GM19467 (cell line): ENCODE results near the gene TUBD1.
"Not testable (repeated sequence)": the region's sequence is repeated elsewhere in the genome, so short reads cannot be mapped to it uniquely, and the experiment has no call there.

Experiments used
- ATAC-seq: cut with Tn5 transposase; IDR thresholded peaks from one replicate; pipeline ENCODE4 v1.9.1; 2021; ENCODE audit warnings: mild to moderate bottlenecking, moderate library complexity; ENCODE audit not compliant: unreplicated experiment

TUBD1 gene, protein sequence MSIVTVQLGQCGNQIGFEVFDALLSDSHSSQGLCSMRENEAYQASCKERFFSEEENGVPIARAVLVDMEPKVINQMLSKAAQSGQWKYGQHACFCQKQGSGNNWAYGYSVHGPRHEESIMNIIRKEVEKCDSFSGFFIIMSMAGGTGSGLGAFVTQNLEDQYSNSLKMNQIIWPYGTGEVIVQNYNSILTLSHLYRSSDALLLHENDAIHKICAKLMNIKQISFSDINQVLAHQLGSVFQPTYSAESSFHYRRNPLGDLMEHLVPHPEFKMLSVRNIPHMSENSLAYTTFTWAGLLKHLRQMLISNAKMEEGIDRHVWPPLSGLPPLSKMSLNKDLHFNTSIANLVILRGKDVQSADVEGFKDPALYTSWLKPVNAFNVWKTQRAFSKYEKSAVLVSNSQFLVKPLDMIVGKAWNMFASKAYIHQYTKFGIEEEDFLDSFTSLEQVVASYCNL

DNA sequence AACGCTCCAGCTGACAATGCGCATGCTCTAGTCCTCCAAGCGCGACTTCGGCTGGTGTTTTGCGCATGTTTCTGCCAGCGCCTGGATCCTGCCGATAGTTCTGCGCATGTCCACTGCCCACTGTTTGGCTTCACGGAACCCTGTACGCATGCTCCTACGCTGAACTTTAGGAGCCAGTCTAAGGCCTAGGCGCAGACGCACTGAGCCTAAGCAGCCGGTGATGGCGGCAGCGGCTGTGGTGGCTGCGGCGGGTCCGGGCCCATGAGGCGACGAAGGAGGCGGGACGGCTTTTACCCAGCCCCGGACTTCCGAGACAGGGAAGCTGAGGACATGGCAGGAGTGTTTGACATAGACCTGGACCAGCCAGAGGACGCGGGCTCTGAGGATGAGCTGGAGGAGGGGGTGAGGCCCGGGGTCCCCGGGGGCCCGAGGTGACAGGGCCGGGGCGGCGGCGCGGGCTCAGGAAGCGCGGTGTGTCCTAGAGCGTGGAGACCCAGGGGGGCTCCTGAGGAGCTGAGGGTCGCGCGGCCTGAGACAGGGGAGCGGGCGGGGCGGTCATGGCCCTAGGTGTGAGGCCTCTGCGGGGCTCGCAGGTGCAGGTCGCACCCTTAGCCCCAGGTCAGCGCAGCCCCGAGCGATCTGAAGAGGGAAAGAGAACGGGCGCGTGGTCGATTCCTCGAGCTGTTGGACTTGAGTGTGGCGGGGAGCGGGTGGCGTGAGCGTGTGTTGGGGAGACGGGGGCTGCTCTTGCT, at the start of gene TUBD1, which contains the start of gene RPS6KB1:
Gene TUBD1 (minus strand): TSS at position 20 of the 752 bp plus-strand sequence. CDS start 1,941 bp downstream, outside the sequence.
Gene RPS6KB1 (plus strand): TSS at position 198 of the 752 bp plus-strand sequence. CDS start 64 bp downstream, at position 262.
- peak; percentile 84 for ATAC-seq

DNA sequence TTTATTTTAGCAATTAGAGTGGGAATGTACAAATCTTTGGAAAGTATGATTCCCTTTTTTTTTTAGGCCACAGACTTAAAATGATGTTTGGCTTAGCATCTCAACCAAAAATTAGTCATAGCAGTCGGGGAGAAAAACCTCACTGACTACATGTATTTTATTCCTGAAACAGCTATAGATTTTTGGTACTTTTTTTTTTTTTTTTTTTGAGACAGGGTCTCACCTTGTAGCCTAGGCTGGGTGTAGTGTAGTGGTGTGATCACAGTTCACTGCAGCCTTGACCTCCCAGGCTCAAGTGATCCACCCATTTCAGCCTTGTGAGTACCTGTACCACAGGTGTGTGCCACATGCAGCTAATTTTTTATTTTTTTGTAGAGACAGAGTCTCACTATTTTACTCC, 48.4 kb upstream of the TUBD1 start:
- ATAC-seq = no peak

DNA sequence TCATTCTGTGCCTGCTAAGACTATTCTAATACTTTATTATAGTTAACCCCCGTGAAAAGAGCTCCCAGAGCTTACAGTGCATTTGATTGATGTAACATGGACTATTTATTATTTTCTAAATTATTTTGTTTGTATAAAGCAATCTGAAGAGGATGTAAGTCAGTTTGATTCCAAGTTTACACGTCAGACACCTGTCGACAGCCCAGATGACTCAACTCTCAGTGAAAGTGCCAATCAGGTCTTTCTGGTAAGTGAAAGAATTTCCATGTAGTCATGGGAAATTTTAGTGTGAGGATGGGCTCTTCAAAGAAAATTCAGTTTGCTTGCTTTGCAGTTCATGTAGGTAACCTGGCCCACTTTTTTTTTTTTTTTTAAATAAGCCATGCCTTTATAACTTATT, 48.0 kb upstream of the TUBD1 start:
- ATAC-seq = not testable (repeated sequence)

DNA sequence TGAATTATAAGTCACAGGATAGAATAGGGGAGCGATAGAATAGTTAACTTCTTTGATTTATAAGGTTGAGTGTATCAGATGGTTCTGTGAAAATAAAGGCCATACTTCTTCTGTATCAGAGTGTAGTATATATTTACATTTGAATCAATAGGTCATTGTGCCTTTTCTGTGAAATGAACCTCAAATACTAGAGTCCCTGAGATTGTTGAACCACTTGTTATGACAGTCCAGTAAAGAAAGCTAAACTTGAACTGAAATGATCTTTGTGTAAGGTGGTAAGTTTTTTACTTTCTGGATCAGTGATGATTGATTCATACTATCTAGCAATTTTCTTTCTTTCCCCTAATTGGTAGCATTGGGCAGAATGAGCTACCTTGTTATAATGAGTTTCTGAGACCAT, 40.6 kb upstream of the TUBD1 start:
- not testable (repeated sequence) for ATAC-seq

DNA sequence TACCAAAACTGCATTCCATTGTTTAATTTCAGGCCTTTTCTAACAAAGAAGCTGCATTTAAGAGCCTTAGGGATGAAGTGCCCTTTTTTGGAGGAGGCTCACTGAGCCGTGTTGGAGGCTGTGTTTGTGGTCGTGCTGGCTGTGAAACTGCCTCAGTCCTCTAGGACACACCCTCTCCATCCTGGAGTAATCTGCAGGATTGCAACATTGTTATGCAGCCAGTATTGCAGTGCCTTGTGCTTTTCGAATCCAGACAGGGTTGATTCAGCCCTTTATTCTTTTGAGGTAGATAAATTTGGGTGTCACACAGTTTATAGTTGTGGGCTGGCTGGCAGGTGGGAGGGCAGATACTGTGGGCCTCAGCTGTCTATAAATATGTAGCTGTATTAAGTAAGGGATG, 38.0 kb upstream of the TUBD1 start:
- ATAC-seq = not testable (repeated sequence)

DNA sequence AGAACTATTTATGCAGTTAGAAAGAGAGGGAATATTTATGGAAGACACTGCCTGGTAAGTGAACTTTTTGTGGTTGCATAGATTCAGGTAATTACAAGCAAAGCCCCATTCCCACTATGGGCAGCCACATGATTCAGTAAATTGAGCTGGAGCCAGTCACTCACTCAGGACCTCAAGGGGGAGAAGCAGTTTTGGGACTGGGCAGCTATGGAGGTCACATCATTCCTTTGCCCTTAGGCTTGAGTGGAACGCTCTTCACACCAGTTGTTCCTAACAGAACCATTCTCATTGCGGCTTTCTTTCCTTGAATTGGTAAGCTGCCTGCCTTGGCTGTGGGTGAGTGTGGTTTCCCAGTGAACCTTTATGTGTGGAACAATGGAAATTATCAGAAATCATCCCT, 37.4 kb upstream of the TUBD1 start:
- not testable (repeated sequence) for ATAC-seq

DNA sequence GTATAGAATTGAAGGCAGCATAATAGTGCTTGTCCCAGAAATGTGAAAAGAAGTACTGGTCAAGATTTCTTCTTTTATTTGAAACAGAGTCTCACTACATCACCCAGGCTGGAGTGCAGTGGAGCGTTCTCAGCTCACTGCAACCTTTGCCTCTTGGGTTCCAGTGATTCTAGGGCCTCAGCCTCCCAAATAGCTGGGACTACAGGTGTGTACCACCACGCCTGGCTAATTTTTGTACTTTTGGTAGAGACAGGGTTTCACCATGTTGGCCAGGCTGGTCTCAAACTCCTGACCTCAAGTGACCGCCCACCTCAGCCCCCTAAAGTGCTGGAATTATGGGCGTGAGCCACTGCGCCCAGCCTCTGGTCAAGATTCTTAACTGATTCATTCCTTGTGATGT, 27.9 kb upstream of the TUBD1 start:
- not testable (repeated sequence) for ATAC-seq

DNA sequence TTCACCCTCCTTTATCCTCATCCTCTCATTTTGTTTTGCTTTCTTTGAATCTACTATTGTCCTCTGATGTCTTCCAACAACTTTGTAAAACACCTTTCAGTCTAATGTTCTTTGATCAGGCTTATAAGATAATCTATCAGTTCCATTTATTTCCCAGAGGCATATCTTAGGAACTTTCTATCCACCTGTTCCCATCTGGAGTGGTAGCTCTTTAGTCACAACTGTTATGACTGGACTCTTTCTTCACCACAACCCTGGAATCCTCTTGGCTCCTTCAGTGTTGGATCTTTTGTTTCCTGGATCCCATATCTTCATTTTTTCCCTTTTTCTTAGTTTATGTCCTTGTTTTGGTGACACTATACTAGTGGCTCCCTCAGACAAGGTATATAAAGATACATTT, 23.7 kb upstream of the TUBD1 start:
- no peak for ATAC-seq

DNA sequence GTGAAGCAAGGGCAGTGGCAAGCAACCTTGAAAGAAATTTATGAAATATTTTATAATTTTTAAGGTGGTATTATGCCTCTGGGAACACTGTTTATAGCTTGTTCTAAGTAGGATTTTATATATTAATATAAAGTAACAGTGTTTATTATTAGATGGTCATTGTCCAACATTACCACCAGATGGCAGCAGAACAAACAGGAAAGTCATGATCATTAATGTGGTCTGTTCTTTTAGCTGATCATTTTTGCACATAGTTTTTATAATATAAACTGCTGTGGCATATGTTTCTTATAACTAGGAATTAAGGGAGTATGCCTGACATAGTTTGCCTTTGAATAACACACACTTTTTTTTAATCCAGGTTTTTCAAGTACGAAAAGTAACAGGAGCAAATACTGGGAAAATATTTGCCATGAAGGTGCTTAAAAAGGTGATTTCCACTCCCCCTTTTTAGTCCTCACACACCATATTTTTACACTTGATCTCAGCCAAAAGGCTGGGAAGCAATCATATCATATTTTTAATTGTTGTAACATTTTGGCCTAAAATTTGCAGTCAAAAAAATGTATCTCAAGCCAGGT, 21.6 kb upstream of the TUBD1 start:
- ATAC-seq = no peak

DNA sequence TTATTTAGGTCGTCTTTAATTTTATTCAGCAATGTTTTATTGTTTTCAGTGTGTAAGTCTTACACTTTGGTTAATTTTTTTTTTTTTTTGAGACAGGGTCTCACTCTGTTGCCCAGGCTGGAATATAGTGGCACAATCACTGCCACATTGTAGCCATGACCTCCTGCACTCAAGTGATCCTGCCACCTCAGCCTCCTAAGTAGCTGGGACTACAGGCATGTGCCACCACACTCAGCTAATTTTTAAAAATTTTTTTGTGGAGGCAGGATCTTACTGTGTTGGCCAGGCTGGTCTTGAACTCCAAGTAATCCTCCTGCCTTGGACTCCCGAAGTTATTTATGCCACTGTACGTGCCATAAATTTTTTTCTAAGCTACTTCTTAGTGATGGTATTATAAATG, 14.7 kb upstream of the TUBD1 start:
- no peak for ATAC-seq

DNA sequence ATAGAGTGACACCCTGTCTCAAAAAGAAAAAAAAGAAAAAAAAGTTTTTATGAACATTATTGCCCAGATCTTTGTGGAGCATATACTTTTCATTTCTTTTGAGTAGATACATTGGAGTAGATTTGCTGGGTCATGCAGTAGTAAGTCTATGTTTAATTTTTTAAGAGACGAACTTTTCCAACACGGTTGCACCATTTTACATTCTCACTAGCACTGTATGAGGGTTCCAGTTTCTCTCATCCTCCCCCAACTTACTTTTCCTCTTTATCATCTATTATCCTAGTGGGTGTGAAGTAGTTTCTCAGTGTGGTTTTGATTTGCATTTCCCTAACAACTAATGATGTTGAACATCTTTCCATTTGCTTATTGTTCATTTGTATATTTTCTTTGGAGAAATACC, 10.7 kb upstream of the TUBD1 start:
- no peak for ATAC-seq

DNA sequence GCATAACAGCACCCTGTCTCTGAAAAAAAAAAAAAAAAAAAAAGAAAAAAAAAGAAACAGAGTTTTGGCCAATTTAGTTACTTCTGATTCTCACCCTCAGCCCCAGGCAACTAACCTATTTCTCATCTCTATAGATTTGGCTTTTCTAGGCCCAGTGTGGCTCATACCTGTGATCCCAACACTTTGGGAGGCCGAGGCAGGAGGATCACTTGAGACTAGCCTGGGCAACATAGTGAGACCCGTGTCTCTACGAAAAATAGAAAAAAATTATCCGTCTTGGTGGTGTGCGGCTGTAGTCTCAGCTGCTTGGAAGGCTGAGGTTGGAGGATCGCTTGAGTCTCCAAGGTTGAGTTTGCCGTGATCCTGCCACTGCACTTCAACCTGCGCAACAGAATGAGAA, 8.9 kb upstream of the TUBD1 start:
- no peak for ATAC-seq

DNA sequence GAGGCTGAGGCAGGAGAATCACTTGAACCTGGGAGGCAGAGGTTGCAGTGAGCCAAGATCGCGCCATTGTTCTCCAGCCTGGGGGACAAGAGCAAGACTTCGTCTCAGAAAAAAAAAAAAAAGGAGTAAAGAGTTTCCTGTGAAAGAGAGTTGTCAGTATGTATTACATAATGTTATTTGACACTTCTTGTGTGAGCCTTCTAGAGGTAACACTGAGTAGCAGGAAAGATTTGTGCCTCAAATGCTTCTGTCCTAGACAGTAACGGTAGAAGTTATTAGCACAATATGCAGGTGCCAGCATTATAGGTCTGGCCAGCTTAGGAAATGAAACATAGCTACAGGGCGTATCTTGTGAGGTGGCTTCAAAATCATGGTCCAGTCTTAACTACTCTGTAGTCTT, 6.4 kb upstream of the TUBD1 start:
- no peak for ATAC-seq

DNA sequence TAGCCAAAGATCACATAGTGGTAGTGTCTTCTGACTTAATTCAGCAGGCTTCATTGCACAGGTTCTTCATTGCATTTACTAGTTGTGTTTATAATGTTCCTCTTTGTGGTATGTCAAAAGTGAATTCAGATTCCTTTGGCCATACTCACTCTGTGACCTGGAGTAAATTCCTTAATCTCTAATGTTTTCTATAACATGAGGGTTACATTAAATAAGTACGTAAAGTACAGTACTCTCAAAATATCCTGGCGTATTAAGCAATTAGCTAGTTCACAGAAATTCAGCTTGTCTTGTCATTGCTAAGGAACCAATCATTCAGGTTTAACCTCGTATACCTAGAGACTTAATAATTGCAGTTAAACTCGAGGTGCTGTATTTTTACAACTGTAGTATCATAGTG, 4.3 kb upstream of the TUBD1 start:
- no peak for ATAC-seq

DNA sequence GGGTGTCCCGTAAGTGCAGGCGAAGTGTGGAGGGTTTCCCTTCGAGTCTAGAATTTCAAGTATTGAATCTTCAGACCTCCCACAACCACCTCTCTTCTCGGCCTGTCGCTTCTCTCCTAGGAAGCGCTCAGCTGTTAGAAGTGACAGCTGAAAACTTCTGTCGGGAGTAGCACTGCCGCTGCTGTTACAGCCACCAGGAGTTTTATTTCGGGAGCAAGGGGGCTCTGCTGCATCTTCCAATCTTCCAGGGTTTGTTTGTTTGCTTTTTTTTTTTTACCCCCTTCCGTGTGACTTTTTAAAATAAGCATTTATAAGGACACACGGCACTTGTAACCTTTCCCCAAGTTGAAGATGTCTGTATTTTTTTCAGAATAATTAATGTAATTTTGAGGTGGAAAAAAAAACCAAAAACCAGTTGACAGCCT, 945 bp upstream of the TUBD1 start:
- no peak for ATAC-seq

DNA sequence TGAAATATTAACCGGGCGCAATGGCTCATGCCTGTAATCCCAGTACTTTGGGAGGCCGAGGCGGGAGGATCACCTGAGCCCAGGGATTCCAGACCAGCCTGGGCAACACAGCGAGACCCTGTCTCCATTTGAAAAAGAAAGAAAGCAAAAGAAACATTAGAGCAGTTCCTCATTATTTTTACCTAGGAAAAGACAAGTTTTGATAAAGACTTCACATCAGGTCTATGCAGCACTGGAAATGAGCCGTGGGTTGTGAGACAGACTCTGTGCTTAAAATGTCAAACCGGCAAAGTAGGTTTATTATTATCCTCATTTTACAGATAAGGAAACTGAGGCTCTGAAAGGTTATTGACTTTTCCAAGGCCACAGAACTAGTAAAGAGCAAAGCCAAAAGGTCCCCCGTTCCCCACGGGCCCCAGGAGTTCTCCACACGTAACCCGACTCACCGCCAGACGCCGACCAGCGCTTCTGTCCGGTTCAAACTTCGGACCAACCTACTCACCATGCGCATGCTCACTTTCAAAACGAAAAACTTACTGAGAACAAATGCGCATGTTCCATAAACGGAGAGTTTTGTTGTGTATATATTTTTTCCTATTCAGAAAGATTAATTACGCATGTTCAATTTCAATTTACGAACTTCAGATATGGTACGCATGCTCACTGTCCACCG, 356 bp downstream of the TUBD1 start:
- ATAC-seq = peak; percentile 54

DNA sequence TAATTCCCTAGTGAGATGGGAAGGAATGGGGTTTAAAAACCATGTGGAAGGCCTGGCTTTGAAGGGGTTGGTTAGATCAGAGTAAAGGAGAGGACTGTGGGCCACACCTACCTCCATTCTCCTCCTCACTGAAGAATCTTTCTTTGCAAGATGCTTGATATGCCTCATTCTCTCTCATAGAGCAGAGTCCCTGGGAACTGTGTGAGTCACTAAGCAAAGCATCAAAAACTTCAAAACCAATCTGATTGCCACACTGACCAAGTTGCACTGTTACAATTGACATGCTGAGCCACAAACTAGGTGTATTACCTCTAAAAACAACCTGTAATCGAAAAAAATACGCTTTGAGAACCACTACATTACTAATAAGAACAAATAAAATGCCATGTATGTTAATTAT, 2.0 kb downstream of the TUBD1 start:
- ATAC-seq = no peak

DNA sequence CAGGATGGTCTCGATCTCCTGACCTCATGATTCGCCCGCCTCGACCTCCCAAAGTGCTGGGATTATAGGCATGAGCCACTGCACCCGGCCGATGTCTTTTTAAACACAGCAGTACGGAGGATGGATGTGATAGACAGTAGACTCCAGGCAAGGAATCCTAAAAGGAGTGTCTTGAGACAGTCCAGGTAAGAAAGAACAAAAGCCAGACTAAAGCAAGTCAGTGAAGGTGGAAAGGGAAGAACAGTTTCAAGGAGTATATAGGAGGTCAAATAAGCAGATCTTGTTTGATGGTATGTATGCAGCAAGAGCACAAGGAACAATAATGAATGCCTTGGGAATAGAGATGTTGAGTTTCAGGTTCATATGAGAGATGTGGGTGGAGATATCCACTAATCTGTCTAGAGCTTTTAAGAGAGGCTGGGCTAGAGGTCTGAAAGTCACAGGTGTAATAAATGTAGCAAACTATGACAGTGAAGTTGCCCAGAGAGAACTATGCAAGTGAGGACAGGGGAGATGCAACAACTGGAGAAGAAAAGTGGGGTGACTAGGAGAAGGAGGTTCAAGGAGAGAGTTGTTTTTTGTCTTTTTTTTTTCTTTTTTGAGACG, 4.5 kb downstream of the TUBD1 start:
- no peak for ATAC-seq

DNA sequence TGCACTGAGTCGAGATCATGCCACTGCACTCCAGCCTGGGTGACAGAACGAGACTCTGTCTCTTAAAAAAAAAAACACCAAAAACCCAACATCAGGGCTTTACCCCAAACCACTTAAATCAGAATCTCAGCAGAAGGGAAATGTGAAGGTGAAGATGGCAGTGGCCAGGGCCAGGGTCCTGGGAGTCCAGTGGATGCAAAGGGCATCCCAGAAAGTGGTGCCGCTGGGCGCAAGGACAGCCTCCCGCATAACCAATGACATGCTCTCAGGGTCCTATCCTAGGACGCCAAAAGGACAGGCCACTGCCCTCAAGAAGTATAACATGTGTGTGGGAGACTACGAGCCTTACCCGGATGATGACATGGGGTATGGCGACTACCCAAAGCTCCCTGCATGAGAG, 7.9 kb downstream of the TUBD1 start:
- ATAC-seq = no peak

DNA sequence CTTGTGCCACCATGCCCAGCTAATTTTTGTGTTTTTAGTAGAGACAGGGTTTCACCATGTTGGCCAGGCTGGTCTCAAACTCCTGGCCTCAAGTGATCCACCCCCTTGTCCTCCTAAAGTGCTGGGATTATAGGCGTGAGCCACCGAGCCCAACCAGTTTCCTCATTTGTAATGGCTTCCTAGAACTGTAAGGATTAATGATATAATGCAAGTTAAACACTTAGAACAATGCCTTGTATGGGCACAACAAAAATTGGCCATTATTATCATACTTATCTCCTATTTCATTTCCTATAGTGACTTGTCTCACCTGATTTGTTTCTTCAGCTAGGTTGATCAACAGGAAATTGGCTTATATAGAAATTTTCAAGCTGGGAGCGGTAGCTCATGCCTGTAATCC, 14.1 kb downstream of the TUBD1 start:
- ATAC-seq = no peak

DNA sequence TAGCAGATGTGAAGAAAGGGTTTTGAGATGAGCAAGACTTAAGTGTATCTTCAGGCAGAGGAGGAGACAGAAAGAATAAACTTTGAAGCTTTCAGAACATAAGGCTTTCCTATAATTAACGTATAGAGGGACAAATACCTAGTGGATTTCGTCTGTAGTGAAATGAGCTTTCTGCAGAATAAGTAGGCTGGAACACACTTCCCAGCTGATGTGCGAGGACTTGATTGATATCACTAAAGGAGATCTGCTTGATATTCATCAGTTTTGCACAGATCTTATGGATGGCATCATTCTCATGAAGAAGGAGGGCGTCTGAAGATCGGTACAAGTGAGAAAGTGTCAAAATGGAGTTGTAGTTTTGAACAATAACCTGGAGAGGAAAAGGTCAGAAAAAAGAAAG, 14.8 kb downstream of the TUBD1 start:
- ATAC-seq = no peak
